HL-60/S4 treated with retinoic acid at 250 ng/mL for 4 days and 3 days (cell line): ENCODE data around the gene GRIK2.

Experiments
- in situ Hi-C: fragments of 300-500 bp; cut with MboI; formaldehyde crosslinking; loops from 2 replicates; pipeline ENCODE4 v1.7.0; 2022; ENCODE audit warnings: low sequenced_read_pairs

Gene GRIK2

GRCh38 chr6:101537753-101538316, 144.3 kb downstream of the GRIK2 start:
- in situ Hi-C loops: no loop called here

GRCh38 chr6:101539510-101540245, 146.2 kb downstream of the GRIK2 start:
- in situ Hi-C loops: no loop called here

DNA sequence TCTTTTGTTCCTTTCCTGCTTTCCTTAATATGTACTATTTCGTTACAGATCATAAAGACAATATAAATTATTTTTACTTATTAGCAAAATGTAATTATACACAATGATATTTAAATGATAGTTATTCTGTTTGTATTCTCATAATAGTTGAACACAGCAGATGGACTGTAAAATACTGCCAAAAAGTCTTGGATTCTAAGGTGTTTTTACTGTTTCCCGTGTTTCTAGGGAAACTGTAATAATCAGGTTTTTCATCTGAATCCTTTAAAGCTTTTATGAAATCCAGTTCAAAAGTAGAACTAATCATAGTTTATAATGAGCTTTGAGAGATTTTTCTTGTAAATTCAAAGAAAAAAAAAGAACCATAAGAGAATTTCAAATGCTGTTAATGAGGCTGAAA, 148.4 kb downstream of the GRIK2 start:
- in situ Hi-C loops: no loop called here

- in situ Hi-C loops: no loop called here
Observed at GRCh38 chr6:101543796-101544195, 150.3 kb downstream of the GRIK2 start.

- in situ Hi-C loops: no loop called here
Observed at GRCh38 chr6:101544286-101544685, 150.8 kb downstream of the GRIK2 start.

DNA sequence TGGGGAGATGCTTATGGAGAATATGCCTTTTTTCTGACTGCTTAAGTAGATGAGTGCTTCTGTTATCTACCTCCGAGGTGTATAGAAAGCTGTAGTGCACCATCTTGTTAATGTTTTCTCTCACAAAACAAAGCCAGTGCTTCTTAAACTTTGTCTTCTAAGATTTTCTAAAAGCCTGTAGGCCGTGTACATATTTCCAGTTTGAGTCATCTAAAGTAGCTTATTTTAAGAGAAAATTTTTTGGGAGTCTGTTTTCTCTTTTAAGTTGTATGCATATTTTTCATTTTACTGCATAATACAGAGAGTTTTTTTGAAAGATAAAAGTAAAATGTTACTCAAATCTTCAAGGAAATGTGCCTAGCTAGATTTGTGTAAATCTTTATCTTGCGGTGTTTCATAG, 151.7 kb downstream of the GRIK2 start:
- in situ Hi-C loops: no loop called here

DNA sequence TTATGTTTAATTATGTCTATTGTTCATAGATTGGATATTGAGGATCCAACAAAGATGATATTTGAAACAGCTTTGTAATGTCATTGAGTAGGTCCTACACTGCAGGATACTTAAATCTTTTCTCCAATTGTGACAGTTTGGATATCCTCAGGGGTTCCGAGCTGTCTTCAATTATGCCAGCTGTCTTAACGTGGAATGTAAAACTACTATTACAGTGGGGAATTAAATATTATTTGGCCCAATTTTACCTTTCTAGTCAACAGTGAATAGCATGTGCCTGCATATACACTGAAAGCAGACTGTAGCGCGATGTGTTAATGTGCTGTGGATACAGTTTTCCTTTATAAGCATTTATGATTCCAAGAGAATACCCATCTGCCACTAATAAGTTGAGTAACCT, 156.9 kb downstream of the GRIK2 start:
- in situ Hi-C loops: no loop called here

GRCh38 chr6:101554231-101554630, 160.7 kb downstream of the GRIK2 start:
- in situ Hi-C loops: no loop called here

DNA sequence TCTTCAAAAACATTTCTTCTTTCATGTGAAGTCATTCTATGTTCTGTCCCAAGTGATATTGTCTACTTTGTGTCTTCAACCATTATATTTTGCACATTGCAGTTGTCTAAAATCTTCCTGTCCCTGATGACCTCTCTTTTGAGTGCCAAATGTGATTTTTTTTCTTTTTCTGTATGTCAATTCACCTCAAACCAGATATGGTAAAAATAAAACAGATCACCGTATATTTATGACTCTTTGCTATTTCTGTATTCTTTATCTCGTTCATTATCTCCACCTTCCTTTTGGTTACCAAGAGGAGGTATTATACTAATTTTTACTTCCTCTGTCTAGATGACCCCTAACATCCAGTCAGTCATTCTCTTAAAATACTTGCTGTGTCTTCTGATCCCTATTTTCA, 165.2 kb downstream of the GRIK2 start:
- in situ Hi-C loops: no loop called here

DNA sequence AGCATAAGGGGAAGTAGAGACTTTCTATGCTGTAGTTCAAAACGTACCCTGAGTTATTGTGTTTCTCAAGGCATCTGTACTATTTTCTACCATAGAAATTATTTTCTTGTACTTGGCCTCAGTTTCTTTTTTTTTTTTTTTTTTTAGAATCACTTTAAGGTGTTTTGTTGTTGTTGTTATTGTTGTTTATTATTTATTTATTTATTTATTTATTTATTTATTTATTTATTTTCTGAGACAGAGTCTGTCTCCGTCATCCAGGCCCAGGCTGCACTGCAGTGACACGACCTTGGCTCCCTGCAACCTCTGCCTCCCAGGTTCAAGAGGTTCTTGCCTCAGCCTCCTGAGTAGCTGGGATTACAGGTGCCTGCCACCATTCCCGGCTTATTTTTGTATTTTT, 179.1 kb downstream of the GRIK2 start:
- in situ Hi-C loops: no loop called here

- in situ Hi-C loops: no loop called here
Observed at GRCh38 chr6:101577091-101577490, 183.6 kb downstream of the GRIK2 start.

DNA sequence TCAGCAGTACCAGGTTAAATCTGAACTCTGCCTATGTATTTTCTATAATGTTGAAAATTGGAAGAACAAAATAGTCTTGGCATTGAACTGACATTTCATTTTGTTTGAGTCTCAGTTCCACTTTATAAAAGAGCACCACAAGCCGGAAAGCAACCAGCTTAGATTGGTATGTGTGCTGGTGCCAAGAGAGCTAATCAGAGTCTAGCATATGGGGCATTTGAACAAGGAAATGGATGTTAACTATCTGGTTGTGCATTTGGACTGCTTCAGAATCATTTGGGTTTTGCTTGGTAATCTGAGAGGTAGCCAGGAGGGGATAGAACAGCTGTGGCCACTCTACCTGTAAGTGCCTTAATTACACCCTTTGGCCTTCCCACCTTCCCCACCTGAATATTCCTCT, 184.8 kb downstream of the GRIK2 start:
- in situ Hi-C loops: no loop called here

DNA sequence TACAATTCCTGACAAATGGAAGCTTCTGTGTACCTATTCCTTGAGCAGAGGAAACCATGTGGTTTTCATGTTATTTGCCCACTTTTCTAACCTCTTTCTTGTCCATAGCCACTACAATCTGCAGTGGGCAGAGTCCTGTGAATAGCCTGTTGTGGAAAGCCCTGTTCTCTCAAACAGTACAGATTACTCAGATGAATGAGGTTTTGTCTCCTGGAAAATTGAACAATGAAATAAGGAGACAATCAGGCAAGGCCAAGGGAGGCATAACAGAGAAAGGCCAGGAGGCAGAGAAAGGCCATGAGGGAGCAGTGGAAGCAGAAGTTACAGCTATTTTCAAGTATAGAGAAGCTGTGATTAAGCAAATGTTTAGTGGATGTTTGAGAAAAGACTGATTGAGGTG, 189.3 kb downstream of the GRIK2 start:
- in situ Hi-C loops: no loop called here

DNA sequence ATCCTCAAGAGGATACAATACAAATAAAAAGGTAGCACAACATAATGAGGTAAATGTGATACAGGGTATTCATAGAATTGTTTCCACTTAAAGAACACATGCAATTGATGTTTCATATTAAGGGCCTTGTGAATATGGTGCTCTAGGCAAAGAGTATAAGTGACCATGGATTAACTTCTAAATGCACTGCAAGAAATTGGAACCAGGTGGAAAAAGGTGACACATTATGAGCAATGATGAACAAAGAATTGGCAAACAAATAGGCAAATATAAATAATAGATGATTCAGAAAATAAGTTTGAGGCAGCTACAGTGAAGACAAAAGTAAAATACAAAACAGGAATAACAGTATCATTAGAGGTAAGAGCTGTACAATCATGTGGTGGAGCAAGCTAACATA, 192.0 kb downstream of the GRIK2 start:
- in situ Hi-C loops: no loop called here

DNA sequence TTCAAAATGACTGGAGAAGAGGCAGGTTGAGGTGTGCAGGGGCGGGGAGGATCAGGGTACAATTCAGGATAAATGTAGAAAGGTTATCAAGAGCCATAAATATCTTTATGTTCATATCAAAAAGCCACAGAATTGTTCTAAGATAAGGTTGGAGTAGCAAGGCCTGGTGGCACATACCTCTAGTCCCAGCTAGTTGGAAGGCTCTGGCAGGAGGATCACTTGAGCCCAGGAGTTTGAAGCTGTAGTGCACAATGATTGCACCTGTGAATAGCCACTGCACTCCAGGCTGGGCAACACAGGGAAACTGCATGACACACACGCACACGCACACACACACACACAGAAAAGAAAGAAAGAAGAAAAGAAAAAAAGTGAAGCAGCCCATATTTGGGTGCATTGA, 194.8 kb downstream of the GRIK2 start:
- in situ Hi-C loops: no loop called here

DNA sequence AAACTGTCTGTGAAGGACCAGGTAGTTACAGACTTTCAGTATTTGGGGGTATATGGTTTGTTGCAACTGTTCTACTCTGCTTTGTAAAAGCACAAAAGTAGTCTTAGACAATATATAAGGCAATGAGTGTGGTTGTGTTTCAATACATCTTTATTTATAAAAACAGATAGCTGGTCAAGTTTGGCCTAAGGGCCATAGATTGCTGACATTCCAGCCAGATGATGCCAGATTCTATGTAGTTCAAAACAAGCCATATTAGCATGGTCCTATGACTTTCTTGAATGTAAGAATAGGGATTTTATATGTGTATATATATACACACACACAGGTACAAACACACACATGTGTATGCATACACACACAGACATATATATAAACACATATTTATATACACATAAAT, 201.8 kb downstream of the GRIK2 start:
- in situ Hi-C loops: no loop called here

- in situ Hi-C loops: no loop called here
Observed at GRCh38 chr6:101597693-101598092, 204.2 kb downstream of the GRIK2 start.

DNA sequence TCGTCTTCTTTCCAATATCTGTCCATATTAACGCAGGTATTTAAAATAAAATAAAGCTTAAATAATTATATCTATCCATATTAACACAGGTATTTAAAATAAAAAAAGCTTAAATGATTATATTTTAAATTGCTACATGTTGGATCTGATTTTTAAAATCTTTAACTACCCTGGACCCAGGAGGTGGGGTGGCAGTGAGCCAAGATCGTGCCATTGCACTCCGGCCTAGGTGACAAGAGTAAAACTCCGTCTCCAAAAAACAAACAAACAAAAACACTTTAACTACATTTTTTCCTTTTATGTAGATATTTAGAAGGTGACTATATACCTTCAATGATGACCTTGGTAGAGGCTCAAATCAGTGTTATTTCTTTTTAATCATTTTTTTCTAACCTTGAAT, 211.9 kb downstream of the GRIK2 start:
- in situ Hi-C loops: no loop called here

- in situ Hi-C loops: no loop called here
Observed at GRCh38 chr6:101605874-101606273, 212.4 kb downstream of the GRIK2 start.

GRCh38 chr6:101607111-101607690, 213.7 kb downstream of the GRIK2 start:
- in situ Hi-C loops: no loop called here

GRCh38 chr6:101608703-101609102, 215.2 kb downstream of the GRIK2 start:
- in situ Hi-C loops: no loop called here

GRCh38 chr6:101613556-101613955, 220.0 kb downstream of the GRIK2 start:
- in situ Hi-C loops: no loop called here

DNA sequence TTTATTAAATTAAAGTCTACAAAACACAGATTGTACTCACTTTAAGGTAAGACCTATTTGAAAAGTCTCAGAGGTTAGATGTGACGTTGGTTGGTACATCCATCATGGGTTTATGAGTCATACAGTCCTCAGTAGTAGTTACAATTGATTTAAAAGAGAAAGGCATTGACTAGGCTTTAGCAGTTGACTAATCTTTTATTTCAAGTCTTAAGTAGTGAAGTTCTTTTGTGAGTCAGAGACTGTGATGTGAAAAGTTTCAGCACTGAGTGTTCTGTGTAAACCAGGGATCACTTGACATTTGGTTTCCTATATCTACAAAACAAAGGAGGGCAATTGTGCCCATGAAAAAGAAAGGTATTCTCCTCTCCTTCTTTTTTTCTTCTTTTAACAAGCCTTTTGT, 221.3 kb downstream of the GRIK2 start:
- in situ Hi-C loops: no loop called here
